ENCODE measurements around the gene MAPK10.
"Not testable (repeated sequence)": the region's sequence is repeated elsewhere in the genome, so short reads cannot be mapped to it uniquely, and the experiment has no call there.

MAPK10 gene

GRCh38 chr4:86338989-86339388, 20.9 kb downstream of the MAPK10 start:
- Histone ChIP-seq H3K27ac (no peak overlapping the region), H3K4me3 (no peak overlapping the region), H3K36me3 (no peaks in the 10 kb centered on the region), H3K27me3 (no peaks in the 10 kb centered on the region), H3K9me3 (no peaks in the 10 kb centered on the region), H3K4me1 (no peaks in the 10 kb centered on the region)
- intact Hi-C loops (cut with DNase I; ENCODE audit: low total_unique reads): no loop called here
- no peak for TF ChIP-seq CTCF (IDR thresholded peaks at IDR 0.05)
- DNase-seq: no peak

DNA sequence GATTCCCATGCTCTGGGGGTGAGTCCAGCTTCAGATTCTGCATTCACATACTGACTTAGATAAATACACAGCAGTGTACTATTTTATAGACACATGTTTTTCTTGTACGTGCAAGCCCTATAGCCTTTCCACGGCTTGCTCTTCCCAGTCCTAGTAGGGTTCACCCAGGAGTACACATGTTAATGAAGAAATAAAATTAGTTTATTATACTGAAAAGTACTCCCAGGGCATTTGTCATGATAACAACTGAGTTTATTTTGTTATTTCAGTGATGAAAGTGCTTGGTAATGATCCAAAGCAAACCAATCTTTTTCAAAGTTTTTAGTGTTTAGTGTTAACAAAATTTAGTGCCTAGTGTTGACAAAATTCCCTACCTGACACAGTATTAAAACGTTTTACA, 21.3 kb downstream of the MAPK10 start:
- DNase-seq: no peak
- no peak overlapping the region for H3K27ac ChIP-seq
- no peaks in the 10 kb centered on the region for H3K4me1 ChIP-seq
- no peak for TF ChIP-seq CTCF (IDR thresholded peaks at IDR 0.05)
- intact Hi-C loops (cut with DNase I; ENCODE audit: low total_unique reads): no loop called here
- H3K27me3 ChIP-seq: no peaks in the 10 kb centered on the region
- no peaks in the 10 kb centered on the region for H3K9me3 ChIP-seq
- H3K4me3 ChIP-seq: no peak overlapping the region
- no peaks in the 10 kb centered on the region for H3K36me3 ChIP-seq

DNA sequence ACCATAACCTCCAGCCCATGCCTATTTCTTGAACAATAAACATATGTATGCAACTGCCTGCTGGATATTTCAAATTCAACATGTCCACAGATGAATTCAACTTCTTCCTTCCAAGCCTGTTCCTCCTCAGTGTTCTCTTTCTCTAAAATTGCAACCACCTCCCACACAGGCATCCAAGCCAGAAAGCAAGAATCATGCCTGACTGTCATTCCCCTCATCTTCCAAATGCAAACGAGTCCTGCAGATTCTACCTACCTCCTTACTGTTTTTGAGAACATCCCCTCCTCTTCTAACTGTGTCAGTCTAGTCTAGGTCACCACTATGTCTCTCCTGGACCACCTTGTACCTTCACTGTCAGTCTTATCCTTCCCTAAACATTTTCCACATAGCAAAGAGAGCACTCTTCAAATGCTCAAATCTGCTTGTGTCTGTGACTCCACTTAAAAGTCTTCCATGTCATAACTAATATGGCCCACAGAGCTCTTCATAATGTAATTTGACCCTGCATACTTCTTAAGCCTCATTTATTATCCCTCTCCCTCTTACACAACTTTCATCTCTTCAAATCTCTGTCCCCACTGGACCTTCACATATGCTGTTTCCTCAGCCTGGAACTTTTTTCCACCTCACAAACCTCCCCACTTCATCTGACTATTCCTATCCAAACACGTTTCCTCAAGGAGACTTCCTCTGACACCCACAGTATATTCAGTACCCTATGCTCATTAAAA, 25.7 kb downstream of the MAPK10 start:
- TF ChIP-seq CTCF (IDR thresholded peaks at IDR 0.05): no peak
- H3K4me3 ChIP-seq: no peak overlapping the region
- no peak overlapping the region for H3K27ac ChIP-seq
- H3K36me3 ChIP-seq: no peaks in the 10 kb centered on the region
- no peaks in the 10 kb centered on the region for H3K27me3 ChIP-seq
- H3K4me1 ChIP-seq: no peaks in the 10 kb centered on the region
- intact Hi-C loops (cut with DNase I; ENCODE audit: low total_unique reads): no loop called here
- H3K9me3 ChIP-seq: no peaks in the 10 kb centered on the region
- no peak for DNase-seq

GRCh38 chr4:86333236-86333635, 26.6 kb downstream of the MAPK10 start:
- no peak for DNase-seq
- Histone ChIP-seq H3K9me3 (no peaks in the 10 kb centered on the region), H3K27ac (no peak overlapping the region), H3K4me1 (no peaks in the 10 kb centered on the region), H3K27me3 (no peaks in the 10 kb centered on the region), H3K4me3 (no peak overlapping the region), H3K36me3 (no peaks in the 10 kb centered on the region)
- intact Hi-C loops (cut with DNase I; ENCODE audit: low total_unique reads): no loop called here
- TF ChIP-seq CTCF (IDR thresholded peaks at IDR 0.05): no peak

DNA sequence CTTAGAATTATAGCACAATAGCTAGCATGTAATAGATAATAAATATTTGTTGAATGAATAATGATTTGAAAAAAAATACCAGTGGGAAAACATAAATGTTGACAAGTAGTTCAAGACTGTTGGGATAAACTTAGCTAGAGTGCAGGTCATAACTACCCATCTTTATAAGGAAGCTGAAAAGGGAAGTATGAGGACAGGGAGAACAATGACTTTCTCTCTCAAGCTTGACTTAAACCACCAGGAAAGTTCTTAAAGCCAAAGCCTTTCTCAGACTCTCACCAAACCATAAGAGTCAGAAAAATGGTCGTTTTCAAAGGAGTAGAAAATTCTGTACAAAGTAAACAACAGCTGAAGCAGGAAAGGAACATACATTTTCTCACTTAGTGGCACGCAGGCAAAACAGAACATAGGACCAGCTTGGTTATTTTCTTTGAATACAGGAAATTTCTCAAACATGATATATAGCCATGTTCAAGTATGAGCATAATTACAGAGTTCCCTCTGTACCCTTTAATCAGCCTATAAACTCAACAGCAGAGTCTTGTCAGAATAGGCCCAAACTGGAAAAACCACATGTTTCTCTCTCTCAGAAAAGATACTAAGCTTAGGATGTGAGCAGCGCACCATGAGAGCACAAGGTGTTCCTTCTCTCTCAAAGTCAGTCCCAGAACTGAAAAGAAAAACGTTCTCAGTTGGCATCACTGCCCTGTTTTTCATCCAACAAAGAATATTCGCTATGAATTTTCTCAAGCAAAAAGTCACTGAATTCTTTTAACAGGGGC, 28.7 kb downstream of the MAPK10 start:
- no peaks in the 10 kb centered on the region for H3K36me3 ChIP-seq
- H3K4me3 ChIP-seq: no peak overlapping the region
- no peaks in the 10 kb centered on the region for H3K27me3 ChIP-seq
- no peaks in the 10 kb centered on the region for H3K9me3 ChIP-seq
- intact Hi-C loops (cut with DNase I; ENCODE audit: low total_unique reads): no loop called here
- H3K4me1 ChIP-seq: no peaks in the 10 kb centered on the region
- no peak for TF ChIP-seq CTCF (IDR thresholded peaks at IDR 0.05)
- DNase-seq: no peak
- H3K27ac ChIP-seq: no peak overlapping the region

- H3K9me3 ChIP-seq; H3K4me1 ChIP-seq; H3K27ac ChIP-seq; intact Hi-C loops (cut with DNase I; ENCODE audit: low total_unique reads); H3K27me3 ChIP-seq; H3K36me3 ChIP-seq; H3K4me3 ChIP-seq; DNase-seq: not testable (repeated sequence)
These were observed 29.4 kb downstream of the MAPK10 start for GRCh38 chr4:86330411-86330810.

Data from tibial artery (tissue), 4 donors.